Measurements from ENCODE around the gene NUTM1.

DNA sequence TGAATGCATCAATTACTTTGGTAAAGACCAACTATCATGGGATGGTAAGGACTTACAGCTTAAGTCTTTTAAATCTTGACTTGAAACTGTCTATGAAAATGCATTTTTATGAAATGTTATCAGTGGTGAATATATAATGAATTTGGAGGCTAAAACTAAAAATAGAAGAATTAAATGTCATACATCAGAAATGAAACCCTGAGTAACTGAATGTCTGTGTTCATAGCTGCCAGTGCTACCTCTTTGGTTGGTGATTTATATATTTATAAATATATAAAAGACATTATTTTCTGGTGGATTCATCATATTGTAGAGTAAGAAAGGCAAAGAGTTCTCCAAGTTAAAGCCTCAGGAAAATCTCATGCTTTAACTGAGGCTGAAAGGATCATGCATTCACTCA is 17.7 kb upstream of the NUTM1 start:
- TF ChIP-seq POLR2AphosphoS5 (IDR thresholded peaks at IDR 0.05; ENCODE audit: low read depth, low read length) (no peak), EP300 (IDR thresholded peaks at IDR 0.05; ENCODE audit: borderline replicate concordance in 1 of 2, low read depth in 1 of 2, low read length in 1 of 2) (no peak), TAF1 (IDR thresholded peaks at IDR 0.05; ENCODE audit: borderline replicate concordance, low read depth, low read length) (no peak), TCF12 (IDR thresholded peaks at IDR 0.05) (no peak), RXRA (IDR thresholded peaks at IDR 0.05; ENCODE audit: borderline replicate concordance, low read depth) (no peak), EZH2phosphoT487 (IDR thresholded peaks at IDR 0.05; ENCODE audit: borderline replicate concordance, low read depth) (no peak), CHD2 (IDR thresholded peaks at IDR 0.05; ENCODE audit: low read length, partially characterized antibody) (no peak)
- TF ChIP-seq, protein P1, sequence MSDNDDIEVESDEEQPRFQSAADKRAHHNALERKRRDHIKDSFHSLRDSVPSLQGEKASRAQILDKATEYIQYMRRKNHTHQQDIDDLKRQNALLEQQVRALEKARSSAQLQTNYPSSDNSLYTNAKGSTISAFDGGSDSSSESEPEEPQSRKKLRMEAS (IDR thresholded peaks at IDR 0.05; ENCODE audit: low read depth), result no peak
- TF ChIP-seq, protein P2, sequence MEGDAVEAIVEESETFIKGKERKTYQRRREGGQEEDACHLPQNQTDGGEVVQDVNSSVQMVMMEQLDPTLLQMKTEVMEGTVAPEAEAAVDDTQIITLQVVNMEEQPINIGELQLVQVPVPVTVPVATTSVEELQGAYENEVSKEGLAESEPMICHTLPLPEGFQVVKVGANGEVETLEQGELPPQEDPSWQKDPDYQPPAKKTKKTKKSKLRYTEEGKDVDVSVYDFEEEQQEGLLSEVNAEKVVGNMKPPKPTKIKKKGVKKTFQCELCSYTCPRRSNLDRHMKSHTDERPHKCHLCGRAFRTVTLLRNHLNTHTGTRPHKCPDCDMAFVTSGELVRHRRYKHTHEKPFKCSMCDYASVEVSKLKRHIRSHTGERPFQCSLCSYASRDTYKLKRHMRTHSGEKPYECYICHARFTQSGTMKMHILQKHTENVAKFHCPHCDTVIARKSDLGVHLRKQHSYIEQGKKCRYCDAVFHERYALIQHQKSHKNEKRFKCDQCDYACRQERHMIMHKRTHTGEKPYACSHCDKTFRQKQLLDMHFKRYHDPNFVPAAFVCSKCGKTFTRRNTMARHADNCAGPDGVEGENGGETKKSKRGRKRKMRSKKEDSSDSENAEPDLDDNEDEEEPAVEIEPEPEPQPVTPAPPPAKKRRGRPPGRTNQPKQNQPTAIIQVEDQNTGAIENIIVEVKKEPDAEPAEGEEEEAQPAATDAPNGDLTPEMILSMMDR (IDR thresholded peaks at IDR 0.05), result no peak
- TF ChIP-seq, protein P3, sequence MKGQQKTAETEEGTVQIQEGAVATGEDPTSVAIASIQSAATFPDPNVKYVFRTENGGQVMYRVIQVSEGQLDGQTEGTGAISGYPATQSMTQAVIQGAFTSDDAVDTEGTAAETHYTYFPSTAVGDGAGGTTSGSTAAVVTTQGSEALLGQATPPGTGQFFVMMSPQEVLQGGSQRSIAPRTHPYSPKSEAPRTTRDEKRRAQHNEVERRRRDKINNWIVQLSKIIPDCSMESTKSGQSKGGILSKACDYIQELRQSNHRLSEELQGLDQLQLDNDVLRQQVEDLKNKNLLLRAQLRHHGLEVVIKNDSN (IDR thresholded peaks at IDR 0.05; ENCODE audit: borderline replicate concordance, low read depth), result no peak
- TF ChIP-seq, protein P4, sequence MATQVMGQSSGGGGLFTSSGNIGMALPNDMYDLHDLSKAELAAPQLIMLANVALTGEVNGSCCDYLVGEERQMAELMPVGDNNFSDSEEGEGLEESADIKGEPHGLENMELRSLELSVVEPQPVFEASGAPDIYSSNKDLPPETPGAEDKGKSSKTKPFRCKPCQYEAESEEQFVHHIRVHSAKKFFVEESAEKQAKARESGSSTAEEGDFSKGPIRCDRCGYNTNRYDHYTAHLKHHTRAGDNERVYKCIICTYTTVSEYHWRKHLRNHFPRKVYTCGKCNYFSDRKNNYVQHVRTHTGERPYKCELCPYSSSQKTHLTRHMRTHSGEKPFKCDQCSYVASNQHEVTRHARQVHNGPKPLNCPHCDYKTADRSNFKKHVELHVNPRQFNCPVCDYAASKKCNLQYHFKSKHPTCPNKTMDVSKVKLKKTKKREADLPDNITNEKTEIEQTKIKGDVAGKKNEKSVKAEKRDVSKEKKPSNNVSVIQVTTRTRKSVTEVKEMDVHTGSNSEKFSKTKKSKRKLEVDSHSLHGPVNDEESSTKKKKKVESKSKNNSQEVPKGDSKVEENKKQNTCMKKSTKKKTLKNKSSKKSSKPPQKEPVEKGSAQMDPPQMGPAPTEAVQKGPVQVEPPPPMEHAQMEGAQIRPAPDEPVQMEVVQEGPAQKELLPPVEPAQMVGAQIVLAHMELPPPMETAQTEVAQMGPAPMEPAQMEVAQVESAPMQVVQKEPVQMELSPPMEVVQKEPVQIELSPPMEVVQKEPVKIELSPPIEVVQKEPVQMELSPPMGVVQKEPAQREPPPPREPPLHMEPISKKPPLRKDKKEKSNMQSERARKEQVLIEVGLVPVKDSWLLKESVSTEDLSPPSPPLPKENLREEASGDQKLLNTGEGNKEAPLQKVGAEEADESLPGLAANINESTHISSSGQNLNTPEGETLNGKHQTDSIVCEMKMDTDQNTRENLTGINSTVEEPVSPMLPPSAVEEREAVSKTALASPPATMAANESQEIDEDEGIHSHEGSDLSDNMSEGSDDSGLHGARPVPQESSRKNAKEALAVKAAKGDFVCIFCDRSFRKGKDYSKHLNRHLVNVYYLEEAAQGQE (IDR thresholded peaks at IDR 0.05; ENCODE audit: low read depth, low read length), result no peak

Measured in SK-N-SH (cell line).